HG03280 (cell line): ENCODE results near the gene SHLD2.
A peak's percentile ranks its signal among the peaks of the same experiment; 100 is the strongest.
"Not testable (repeated sequence)": the region's sequence is repeated elsewhere in the genome, so short reads cannot be mapped to it uniquely, and the experiment has no call there.

ENCODE experiments used
- ATAC-seq: cut with Tn5 transposase; IDR thresholded peaks from one replicate; pipeline ENCODE4 v1.9.1; 2021; ENCODE audit warnings: mild to moderate bottlenecking, moderate library complexity; ENCODE audit not compliant: unreplicated experiment

SHLD2 gene

GRCh38 chr10:87094373-87095235 lies at the start of gene SHLD2, which contains the start of gene GLUD1:
Gene SHLD2 (plus strand): TSS chr10:87095206. CDS start chr10:87151355, 56,149 bp downstream.
Gene GLUD1 (minus strand): TSS chr10:87094843. CDS start chr10:87094769, 74 bp downstream.
- ATAC-seq: peak; percentile 72

DNA sequence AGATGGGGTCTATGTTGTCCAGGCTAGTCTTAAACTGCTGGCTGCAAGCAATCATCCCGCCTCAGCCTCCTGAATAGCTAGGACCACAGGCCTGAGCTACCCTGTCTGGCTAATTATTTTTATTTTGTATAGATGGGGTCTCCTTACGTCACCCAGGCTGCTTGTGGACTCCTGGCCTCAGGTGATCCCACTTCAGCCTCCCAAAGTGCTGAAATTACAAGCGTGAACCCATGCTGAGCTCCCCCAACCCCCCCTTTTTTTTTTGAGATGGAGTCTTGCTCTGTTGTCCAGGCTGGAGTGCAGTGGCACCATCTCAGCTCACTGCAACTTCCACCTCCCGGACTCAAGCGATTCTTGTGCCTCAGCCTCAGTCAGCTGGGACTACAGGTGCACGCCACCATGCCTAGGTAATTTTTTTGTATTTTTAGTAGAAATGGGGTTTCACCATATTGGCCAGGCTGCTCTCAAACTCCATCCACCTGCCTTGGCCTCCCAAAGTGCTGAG lies 49.5 kb upstream of the SHLD2 start:
- ATAC-seq: no peak

GRCh38 chr10:87053111-87053510 lies 41.9 kb upstream of the SHLD2 start:
- no peak for ATAC-seq

DNA sequence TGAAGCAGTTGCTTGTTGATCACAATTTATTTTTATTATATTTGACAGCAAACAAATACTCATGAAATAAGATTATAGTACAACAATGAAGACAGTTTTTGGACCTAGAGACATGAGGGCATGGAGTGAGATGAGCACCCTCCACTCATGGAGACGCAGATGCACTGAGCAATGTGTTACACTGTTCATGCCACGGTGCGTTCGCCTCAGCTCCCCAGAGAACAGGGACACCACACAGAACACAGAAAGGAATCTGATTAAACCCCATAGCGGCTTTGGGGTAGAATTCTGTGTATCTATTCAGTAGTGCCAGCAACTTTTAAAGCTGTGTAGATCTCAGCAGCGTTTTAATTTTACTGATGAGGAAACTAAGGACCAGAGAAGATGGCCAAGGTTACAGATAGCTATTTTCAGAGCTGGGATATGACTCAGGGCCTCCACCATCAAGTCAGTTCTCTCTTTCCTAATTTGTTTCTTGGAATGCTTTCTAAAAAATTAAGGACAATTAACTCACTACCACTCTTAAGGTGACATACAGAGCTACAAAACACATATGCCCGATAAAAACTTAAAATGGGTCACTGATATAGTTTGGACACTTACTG lies 41.3 kb upstream of the SHLD2 start:
- no peak for ATAC-seq

- ATAC-seq: no peak
Observed at GRCh38 chr10:87054373-87055295, 40.4 kb upstream of the SHLD2 start.

DNA sequence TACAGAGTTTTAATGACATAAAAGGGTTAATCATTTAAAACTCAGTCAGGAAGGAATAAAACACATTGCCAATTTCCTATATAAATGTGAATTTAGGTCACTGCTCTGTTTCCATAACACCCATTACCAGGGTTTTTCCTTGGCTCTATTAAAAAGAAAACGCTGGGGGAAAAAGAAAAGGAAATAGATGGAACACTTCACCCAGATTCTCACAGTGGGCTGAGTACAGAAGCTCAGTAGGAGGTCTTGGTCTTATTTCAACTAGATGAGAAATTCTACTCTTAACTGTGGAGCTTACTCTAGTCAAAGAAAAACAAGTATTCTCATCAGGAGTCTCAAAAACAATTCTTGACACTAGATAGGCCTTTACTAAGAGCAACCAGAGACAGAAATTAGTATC lies 36.8 kb upstream of the SHLD2 start:
- ATAC-seq: no peak

DNA sequence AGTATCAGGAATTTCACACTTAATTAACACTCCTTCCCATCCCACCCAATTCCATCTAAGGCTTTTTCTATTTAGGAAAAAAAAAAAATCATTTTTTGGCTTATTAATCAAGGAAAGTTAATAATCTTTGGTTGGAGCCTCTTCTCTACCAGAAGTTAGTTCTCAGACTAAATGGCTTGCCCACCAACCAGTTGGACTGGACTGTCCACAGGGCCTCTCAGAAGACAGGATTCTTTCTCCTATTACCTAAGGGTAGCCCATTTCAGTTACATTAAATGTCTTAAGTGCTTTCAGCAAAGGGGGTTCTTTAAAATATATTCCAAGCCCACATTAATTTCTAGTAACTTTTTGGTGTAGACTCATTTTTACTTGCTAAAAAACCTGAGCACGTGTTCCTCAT lies 35.6 kb upstream of the SHLD2 start:
- ATAC-seq: no peak

GRCh38 chr10:87060280-87060928 lies 34.6 kb upstream of the SHLD2 start:
- ATAC-seq: no peak

- no peak for ATAC-seq
Observed at GRCh38 chr10:87064651-87065050, 30.4 kb upstream of the SHLD2 start.

DNA sequence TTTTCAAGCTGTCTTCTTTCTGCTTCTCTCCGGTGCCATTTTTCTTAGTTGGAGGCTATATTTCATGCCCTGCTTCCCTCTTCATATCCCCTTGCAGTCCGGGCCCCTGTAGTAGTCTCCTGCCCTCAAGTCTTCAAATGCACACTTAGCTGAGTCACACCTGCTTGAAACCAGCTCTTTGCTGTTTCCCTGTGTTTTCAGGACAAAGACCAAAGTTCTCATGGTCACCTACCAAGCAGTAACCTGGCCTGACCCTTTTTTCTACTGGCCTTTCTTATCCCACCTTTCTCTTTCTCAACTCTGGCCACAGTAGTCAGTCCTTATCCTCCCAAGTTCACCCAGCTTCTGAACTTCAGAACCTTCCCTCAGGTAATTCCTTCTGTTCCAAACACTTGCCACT lies 28.8 kb upstream of the SHLD2 start:
- ATAC-seq: no peak

GRCh38 chr10:87066865-87067264 lies 28.1 kb upstream of the SHLD2 start:
- ATAC-seq: no peak

GRCh38 chr10:87068281-87068680 lies 26.7 kb upstream of the SHLD2 start:
- no peak for ATAC-seq

DNA sequence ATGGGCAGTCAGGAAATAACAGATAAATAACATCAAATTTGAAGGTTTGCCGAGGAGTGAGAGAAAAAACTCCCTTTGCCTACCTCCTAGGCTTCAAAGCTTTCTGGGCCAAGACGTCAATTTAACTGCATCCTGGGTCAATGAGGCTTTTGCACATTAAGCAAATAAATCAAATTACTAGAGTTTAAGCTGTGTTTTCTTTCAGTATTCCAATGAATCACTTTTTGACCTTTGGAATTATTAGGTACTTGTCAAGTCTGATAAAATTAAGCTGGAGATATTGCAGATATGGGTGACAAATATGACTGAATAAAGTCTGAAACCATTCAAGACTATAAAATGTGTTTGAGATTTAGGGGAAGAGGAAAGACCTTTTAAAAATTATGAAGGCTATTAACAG lies 22.6 kb upstream of the SHLD2 start:
- ATAC-seq: no peak

DNA sequence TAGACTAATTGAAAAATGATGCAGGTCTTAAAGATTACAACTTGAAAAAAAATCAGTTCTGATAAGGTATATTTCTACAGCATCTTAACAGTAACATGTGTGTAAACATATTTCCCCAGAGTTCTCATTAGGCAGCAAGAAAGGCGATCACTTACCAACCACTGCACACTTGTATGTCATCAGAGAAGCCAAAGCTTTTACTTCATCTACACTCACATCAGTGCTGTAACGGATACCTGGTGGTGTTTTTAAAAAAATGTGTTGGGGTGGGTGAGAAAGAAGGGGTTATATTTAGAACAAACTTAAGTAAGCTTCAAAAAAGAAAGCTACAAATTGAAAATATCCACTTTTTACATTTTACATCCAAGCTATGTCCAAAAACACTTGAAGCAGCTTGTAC lies 18.6 kb upstream of the SHLD2 start:
- not testable (repeated sequence) for ATAC-seq

DNA sequence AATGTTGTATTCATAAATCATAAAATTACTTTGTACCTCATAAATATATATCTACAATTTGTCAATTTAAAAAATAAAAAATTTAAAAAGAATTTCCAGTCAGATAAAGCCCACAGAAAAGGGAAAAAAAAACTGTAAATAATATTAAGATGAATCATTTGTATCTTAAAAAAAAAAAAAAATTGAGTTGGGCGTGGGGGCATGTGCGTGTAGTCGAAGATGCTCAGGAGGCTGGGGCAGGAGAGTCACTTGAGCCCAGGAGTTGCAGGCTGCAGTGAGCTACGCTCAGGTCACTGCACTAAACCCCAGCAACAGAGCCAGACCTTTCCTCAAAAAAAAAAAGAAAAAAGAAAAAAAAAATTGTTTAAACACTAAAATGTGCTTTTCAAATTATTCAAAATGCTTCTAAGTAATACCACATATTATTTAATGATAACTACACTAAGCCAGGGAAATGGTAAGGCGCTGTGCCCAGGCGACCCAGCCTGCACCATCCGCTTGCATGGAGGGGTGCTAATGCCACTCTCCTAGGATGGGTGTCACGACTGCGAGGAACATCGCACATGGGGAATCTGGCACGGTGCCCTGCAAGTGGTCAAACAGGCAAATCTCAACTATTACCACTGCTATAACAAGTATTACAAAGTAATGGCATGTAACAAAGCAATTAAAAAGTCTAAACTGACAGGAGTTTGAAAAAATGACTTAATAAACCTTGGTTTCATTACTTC lies 15.7 kb upstream of the SHLD2 start:
- no peak for ATAC-seq

GRCh38 chr10:87080621-87081020 lies 14.4 kb upstream of the SHLD2 start:
- not testable (repeated sequence) for ATAC-seq

- not testable (repeated sequence) for ATAC-seq
Observed at GRCh38 chr10:87081574-87081973, 13.4 kb upstream of the SHLD2 start.

DNA sequence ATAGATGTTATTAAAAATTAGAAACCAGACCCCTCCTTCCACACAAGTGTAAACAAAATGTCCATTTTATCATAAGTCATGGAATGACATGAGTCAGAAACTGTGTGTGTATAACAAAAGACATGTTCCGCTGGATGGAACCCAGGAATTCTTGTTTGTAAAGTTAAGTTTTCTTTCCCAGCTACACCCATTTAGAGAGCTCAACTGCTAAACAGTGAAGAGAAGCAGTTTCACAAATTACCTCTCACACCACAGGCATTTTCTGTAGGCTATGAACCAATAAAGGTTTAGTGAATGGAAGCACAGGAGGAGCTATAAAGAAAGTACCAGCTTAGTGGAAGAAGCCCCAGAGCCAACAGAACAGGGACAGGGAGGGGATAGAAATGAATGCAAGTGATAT lies 12.8 kb upstream of the SHLD2 start:
- ATAC-seq: not testable (repeated sequence)

- ATAC-seq: peak; percentile 37
Observed at GRCh38 chr10:87083576-87084290, 11.3 kb upstream of the SHLD2 start.
